Rectal smooth muscle tissue (tissue), 1 donor: Measurements from ENCODE around the gene TNFAIP8L1.

Experiments used
- H3K27ac ChIP-seq: one replicate; pipeline ENCODE4 v1.7.0; 2013; ENCODE audit warnings: low read depth, low read length, inconsistent platforms
- H3K27me3 ChIP-seq: one replicate; pipeline ENCODE4 v1.7.0; 2013; ENCODE audit warnings: low read length; ENCODE audit not compliant: control insufficient read depth, insufficient read depth
- H3K36me3 ChIP-seq: one replicate; pipeline ENCODE4 v1.7.0; 2013; ENCODE audit warnings: low read length; ENCODE audit not compliant: control insufficient read depth, insufficient read depth
- H3K4me1 ChIP-seq: one replicate; pipeline ENCODE4 v1.7.0; 2013; ENCODE audit warnings: low read length; ENCODE audit not compliant: control insufficient read depth, insufficient read depth
- H3K4me3 ChIP-seq: one replicate; pipeline ENCODE4 v1.7.0; 2013; ENCODE audit warnings: low read length
- H3K9ac ChIP-seq: one replicate; pipeline ENCODE4 v1.7.0; 2013; ENCODE audit warnings: low read length

The TNFAIP8L1 gene

GRCh38 chr19:4704317-4704673 lies 65.0 kb downstream of the TNFAIP8L1 start:
- Histone ChIP-seq H3K27me3 (no peaks in the 10 kb centered on the region), H3K36me3 (peaks cover 27% of the 10 kb centered on the region), H3K4me1 (peaks cover 8% of the 10 kb centered on the region), H3K27ac (no peak overlapping the region), H3K9ac (no peak overlapping the region), H3K4me3 (no peak overlapping the region)
